ENCODE data around the gene ZDHHC12. TPM values are rescaled to one million over a fixed set of nuclear protein-coding genes. Genes with fewer than 3 reads are reported as not detected.

ZDHHC12 gene
- total and polyA plus RNA-seq, 10 of the 15 experiments (the other 5 are each of a cell fraction or from before 2014, with no cell fraction given) = 0.95 to 146 (median 49.9) TPM

DNA sequence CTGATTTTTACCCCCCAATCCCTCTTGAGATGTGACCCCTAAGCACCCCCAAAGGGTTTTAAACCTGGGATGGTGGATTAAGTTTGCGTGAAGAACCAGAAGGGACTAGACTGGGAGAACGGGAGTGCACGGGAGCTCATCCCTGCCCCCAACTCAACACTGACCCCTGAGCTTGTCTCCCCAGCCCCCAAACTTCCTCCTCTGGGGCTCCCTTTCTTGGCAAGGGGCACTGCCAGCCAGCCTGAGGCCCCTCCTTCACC, 39.9 kb downstream of the ZDHHC12 start (continued):
- TF ChIP-seq PML (IDR thresholded peaks at IDR 0.05; ENCODE audit: low read length) = no peak

DNA sequence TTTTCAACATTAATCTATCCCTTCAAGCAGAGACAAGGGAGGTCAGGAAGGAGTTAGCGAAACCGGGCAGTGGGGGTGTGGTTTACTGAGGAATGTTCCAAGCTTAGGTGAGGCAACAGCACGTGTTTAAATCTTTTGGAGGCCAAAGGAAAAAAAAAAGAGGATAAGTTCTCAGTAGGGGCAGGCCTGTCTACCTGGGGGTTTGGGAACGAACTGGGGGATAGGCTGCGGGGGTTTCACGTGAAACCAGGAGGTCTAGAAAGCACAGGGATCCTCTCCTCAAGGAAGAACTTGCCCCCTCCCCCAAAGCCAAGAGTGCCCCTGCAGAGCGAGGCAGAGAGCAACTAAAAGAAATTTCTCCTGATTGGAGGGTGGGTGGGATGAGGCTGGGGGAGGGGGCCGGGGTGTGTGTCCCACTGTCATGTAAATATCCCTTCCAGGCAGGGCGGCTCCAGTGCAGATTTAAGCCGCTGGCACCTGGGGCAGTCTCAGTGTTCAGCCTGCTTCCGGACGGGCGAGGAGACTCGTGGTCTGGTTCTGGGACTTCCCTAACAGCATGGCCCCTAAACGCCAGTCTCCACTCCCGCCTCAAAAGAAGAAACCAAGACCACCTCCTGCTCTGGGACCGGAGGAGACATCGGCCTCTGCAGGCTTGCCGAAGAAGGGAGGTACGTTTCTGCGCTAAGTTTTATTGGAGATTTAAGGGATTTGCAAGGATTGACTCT, 40.4 kb downstream of the ZDHHC12 start:
- ChIA-PET POLR2A (interaction anchor here (0.9 to 2.8 kb wide), 17 partner anchors 7 to 178 kb away, joined by 3 to 33 read pairs (median 5); partner anchors contain the start of gene GLE1), SMC1A (ENCODE audit: uncharacterized antibody, unreplicated experiment) (interaction anchor here (0.9 to 3.0 kb wide), 9 partner anchors 8 to 146 kb away, joined by 3 to 12 read pairs (median 5); partner anchors contain the start of gene SPOUT1), RAD21 (ENCODE audit: unreplicated experiment) (interaction anchor here (0.7 to 1.7 kb wide), 8 partner anchors 10 to 131 kb away, joined by 3 to 6 read pairs (median 4); partner anchors contain the start of genes SPTAN1 and ZDHHC12), CTCF (interaction anchor here (0.6 to 1.2 kb wide), 6 partner anchors 11 to 726 kb away, joined by 3 to 4 read pairs (median 3); no protein-coding TSS in a partner anchor)
- Histone ChIP-seq H3K27me3 (replicated peaks in 1 of 2; ENCODE audit: control insufficient read depth in 2 of 2, insufficient read depth in 2 of 2, low read length in 1 of 2) (no peaks in the 10 kb centered on the region), H3K4me2 (ENCODE audit: control insufficient read depth, insufficient read depth) (peak overlapping the region; percentile 93), H3K27ac (ENCODE audit: control insufficient read depth, insufficient read depth) (peak overlapping the region; percentile 96), H4K20me1 (ENCODE audit: control insufficient read depth, insufficient read depth) (no peaks in the 10 kb centered on the region), H2AFZ (ENCODE audit: control insufficient read depth, low read depth, low read length) (peak overlapping the region; percentile 2; the same call in 1 of the 2 replicates), H3K4me3 (peak overlapping the region; percentile 95), H3K79me2 (ENCODE audit: control insufficient read depth, insufficient read depth, low read length) (peaks cover 70% of the 10 kb centered on the region), H3K36me3 (ENCODE audit: control insufficient read depth in 2 of 2, insufficient read depth in 2 of 2, low read length in 1 of 2) (0 out of 4 replicates have a peak, but pooled peaks cover 0 to 4% of the 10 kb centered on the region in 2 experiments), H3K9ac (ENCODE audit: control insufficient read depth, insufficient read depth, low read length) (peak overlapping the region; percentile 96), H3K4me1 (ENCODE audit: control insufficient read depth, insufficient read depth, low read length) (peaks cover 13% of the 10 kb centered on the region; the same call in 1 of the 2 replicates), H3K9me3 (replicated peaks; ENCODE audit: control insufficient read depth, insufficient read depth, low read length) (no peaks in the 10 kb centered on the region)
- DNase-seq (ENCODE audit: low read depth, low spot score) (no peak), ATAC-seq (peak; percentile 78), FAIRE-seq (no peak)
- in situ Hi-C loops (cut with MboI) = no loop called here
- intact Hi-C loops (cut with micrococcal nuclease; ENCODE audit: unreplicated experiment) = loop anchor here (2.0 to 10.0 kb wide), 2 partner anchors 41 to 129 kb away; partner anchors contain the start of gene SPTAN1
- no TSS peak for BruUV-seq (replicated peaks)
- under 1% methylated on average over 18 of the region's 21 CpGs for WGBS (ENCODE audit: insufficient coverage, insufficient replicate concordance, low lambda C conversion rate, missing lambda C conversion rate)
- TF ChIP-seq TAF1 (IDR thresholded peaks at IDR 0.05; ENCODE audit: borderline replicate concordance, low read depth, low read length) = peak; percentile 80
- TF ChIP-seq, protein P1, sequence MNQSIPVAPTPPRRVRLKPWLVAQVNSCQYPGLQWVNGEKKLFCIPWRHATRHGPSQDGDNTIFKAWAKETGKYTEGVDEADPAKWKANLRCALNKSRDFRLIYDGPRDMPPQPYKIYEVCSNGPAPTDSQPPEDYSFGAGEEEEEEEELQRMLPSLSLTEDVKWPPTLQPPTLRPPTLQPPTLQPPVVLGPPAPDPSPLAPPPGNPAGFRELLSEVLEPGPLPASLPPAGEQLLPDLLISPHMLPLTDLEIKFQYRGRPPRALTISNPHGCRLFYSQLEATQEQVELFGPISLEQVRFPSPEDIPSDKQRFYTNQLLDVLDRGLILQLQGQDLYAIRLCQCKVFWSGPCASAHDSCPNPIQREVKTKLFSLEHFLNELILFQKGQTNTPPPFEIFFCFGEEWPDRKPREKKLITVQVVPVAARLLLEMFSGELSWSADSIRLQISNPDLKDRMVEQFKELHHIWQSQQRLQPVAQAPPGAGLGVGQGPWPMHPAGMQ (IDR thresholded peaks at IDR 0.05; ENCODE audit: borderline replicate concordance) = no peak
- TF ChIP-seq BACH1 (IDR thresholded peaks at IDR 0.05; ENCODE audit: borderline replicate concordance) = 0 out of 2 replicates have a peak, but pooled peaks have one; percentile 22
- TF ChIP-seq RUNX3 (IDR thresholded peaks at IDR 0.05; ENCODE audit: low read length) = no peak
- TF ChIP-seq ESRRA (IDR thresholded peaks at IDR 0.05; ENCODE audit: low read length) = no peak
- TF ChIP-seq NFXL1 (IDR thresholded peaks at IDR 0.05; ENCODE audit: borderline replicate concordance) = no peak
- no peak for TF ChIP-seq SREBF1 (IDR thresholded peaks at IDR 0.05; ENCODE audit: low read length)
- TF ChIP-seq YY1 (IDR thresholded peaks at IDR 0.05; ENCODE audit: low read depth, low read length) = peak; percentile 85
- TF ChIP-seq SMAD1 (IDR thresholded peaks at IDR 0.05; ENCODE audit: low read depth, partially characterized antibody) = no peak
- TF ChIP-seq, protein P2, sequence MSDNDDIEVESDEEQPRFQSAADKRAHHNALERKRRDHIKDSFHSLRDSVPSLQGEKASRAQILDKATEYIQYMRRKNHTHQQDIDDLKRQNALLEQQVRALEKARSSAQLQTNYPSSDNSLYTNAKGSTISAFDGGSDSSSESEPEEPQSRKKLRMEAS (IDR thresholded peaks at IDR 0.05; ENCODE audit: low read depth, low read length) = peak; percentile 67
- TF ChIP-seq BHLHE40 (IDR thresholded peaks at IDR 0.05; ENCODE audit: borderline replicate concordance in 1 of 2, low read depth in 2 of 2, low read length in 1 of 2) = peak; percentile 35 to 46; a peak in 2 of 4 replicates
- TF ChIP-seq, protein P3, sequence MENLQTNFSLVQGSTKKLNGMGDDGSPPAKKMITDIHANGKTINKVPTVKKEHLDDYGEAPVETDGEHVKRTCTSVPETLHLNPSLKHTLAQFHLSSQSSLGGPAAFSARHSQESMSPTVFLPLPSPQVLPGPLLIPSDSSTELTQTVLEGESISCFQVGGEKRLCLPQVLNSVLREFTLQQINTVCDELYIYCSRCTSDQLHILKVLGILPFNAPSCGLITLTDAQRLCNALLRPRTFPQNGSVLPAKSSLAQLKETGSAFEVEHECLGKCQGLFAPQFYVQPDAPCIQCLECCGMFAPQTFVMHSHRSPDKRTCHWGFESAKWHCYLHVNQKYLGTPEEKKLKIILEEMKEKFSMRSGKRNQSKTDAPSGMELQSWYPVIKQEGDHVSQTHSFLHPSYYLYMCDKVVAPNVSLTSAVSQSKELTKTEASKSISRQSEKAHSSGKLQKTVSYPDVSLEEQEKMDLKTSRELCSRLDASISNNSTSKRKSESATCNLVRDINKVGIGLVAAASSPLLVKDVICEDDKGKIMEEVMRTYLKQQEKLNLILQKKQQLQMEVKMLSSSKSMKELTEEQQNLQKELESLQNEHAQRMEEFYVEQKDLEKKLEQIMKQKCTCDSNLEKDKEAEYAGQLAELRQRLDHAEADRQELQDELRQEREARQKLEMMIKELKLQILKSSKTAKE (IDR thresholded peaks at IDR 0.05; ENCODE audit: low read depth, poor library complexity, severe bottlenecking) = peak; percentile 12
- no peak for TF ChIP-seq FOS (IDR thresholded peaks at IDR 0.05; ENCODE audit: borderline replicate concordance, extremely low read depth, insufficient read length)
